Measurements from ENCODE around the gene TIAM2.
A peak's percentile ranks its signal among the peaks of the same experiment; 100 is the strongest.
"Not testable (repeated sequence)": the region's sequence is repeated elsewhere in the genome, so short reads cannot be mapped to it uniquely, and the experiment has no call there.

The TIAM2 gene

DNA sequence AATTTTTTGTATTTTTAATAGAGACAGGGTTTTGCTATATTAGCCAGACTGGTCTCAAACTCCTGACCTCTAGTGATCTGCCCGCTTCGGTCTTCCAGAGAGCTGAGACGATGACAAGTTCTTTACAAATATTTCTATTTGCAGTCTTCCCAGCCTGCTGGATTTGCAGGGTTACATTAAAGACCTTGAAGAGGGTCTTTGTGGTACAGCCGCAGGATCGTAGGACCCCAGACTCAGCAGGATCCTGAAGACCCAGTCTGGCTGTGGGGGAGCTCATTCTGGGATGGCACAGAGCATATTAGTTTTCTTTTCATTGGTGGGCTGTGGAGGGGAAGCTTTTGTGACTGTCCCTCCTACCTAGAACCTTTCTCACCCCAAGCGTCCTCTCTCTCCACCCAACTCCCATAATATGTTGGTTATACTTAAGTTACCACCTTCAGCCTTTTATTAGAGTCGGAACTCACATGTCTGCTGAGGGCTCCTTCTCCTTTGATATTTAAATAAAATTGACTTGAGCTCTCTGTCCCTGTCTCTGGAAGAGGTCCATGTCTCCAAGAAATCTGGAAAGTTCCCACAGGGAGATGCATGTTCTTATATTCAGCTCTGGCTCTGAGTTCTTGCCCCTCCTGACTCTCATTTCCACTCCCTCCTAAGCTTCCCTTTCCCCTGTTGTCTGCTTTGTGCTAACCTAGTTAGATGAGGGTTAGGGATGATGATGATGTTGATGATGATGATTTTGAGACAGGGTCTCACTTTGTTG, 72.0 kb downstream of the TIAM2 start:
- DNase-seq = no peak

- peak; percentile 86 for DNase-seq
Measured at GRCh38 chr6:155067956-155068615, 73.0 kb downstream of the TIAM2 start.

GRCh38 chr6:155069543-155069942, 74.4 kb downstream of the TIAM2 start:
- no peak for DNase-seq

- no peak for DNase-seq
Measured at GRCh38 chr6:155075930-155076695, 81.0 kb downstream of the TIAM2 start.

GRCh38 chr6:155077331-155077730, 82.2 kb downstream of the TIAM2 start:
- DNase-seq = no peak

GRCh38 chr6:155077784-155078183, 82.7 kb downstream of the TIAM2 start:
- no peak for DNase-seq

GRCh38 chr6:155078331-155078745, 83.2 kb downstream of the TIAM2 start:
- DNase-seq = peak; percentile 61

DNA sequence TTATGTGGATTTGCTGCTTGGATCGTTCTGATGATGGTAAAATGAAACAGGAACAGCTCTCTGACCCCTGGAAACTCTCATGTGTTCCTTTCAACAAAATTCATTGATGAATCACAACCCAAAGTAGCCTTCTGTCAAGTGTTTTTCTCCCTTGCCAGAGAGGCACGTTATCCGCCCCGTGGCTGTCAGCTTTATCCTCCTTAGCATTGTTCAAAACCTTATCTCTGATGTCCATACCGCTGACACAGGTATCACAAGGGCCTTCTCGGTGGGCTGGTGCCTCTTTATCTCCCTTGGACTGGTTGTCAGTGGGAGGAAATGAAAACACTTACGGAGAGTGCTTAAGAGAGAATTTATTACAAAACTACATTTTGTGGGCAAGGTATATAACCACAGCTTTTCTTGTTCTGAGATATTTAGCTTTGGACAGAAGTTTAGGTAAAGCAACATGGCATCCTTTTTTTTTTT, 84.9 kb downstream of the TIAM2 start:
- DNase-seq = no peak

- no peak for DNase-seq
Measured at GRCh38 chr6:155080881-155081845, 86.0 kb downstream of the TIAM2 start.

DNA sequence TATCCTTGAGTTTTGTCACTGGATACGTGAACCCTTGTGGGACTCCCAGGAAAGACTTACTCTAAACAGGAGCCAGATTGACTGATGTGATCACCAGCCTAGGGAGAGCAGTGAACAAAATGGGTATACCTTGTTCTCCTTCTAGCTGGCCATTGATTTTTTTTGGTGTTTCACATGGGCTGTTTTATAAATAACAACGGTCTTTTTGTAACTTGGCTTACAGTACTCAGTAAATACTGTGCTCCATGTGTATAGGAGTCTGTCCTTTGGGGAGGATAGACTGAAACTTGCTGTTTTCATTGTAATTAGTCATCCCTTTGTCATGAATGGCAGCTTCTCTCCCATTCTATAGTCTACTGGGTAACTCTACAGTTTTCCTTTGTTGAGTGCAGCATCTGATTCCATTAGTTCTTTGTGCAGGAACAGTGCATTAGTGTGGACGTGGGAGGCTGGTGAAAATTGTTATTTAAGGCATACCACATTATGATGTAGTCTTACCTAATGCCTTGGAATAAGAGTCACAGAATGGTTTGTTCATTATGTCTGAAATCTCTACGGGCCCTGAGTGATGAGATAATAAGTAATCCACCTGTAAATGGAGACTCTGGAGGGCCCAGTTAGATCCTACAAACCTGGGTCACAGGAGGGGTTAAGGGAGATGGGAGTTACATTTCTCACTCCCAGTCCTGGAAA, 89.5 kb downstream of the TIAM2 start:
- DNase-seq = no peak

DNA sequence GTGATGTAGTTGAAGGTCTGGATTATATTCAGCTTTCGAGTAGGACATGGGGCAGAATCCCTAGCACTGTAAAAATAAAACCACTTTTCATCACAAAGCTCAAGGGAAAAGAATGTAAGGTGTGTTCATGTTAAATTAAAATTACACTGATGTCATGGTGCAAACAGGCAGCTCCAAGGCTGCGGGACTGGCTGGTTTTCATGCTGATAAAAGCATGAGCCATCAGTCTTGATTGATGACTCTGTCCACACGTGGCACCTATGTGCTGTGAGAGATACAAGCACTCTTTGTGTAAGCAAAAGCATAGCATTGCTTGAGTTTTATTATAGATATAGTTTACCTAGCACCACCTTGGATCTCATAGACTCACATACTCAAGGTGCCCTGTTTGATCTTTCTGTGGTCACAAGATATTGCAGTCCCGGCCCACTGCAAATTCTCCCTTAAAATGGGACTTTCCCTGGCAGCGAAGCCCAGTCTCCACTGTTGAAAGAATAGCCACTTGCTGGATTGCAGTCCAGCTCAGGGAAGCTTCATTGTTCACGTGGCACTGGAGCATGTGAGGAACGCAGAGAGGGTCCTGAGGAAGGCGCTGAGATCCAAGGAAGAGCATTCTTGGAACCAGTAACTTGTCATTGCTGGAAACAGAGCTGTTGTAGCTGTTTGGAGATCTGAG, 90.6 kb downstream of the TIAM2 start:
- DNase-seq = no peak

DNA sequence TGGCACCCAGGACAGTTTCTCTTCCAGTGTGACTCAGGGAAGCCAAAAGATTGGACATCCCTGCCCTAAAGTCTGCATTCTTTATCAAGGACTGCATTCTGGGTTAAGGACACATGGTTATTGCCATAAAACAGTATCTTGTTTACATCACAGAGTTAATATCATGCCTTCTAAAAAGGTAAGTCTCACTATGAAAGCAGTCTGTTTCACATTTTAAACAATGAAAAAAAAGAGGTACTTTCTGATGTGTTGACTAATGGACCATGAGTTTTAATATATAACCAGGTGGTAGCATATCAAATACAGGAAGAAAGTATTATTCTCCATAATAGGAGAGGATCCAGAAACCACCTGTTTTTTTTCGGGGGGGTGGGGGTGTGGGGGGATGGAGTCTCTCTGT, 93.7 kb downstream of the TIAM2 start:
- DNase-seq = no peak

- no peak for DNase-seq
Measured at GRCh38 chr6:155089746-155090145, 94.6 kb downstream of the TIAM2 start.

GRCh38 chr6:155090166-155090565, 95.1 kb downstream of the TIAM2 start:
- no peak for DNase-seq

GRCh38 chr6:155091756-155092155, 96.6 kb downstream of the TIAM2 start:
- DNase-seq = no peak

GRCh38 chr6:155093430-155093829, 98.3 kb downstream of the TIAM2 start:
- DNase-seq = no peak

- DNase-seq = peak; percentile 68
Measured at GRCh38 chr6:155100087-155100486, 105.0 kb downstream of the TIAM2 start.

DNA sequence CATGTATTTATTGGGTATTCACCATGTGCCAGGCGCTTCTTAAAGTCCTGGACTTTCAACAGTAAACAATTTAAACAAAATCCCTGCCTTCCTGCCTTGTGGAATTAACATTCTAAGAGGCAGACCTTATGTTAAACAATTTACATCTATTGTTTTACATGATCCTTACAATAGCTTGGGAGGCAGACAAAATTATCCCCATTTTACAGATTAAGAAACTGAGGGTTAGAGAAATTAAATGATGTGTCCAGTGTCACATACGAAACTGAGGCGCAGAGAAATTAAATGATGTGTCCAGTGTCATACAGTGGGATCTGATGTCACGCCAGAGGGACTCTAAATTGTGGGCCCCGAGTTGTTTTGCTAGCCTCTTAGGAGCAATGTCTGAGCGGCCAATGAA, 105.5 kb downstream of the TIAM2 start:
- no peak for DNase-seq

- not testable (repeated sequence) for DNase-seq
Measured at GRCh38 chr6:155103083-155103645, 108.0 kb downstream of the TIAM2 start.

GRCh38 chr6:155103816-155104366, 108.8 kb downstream of the TIAM2 start:
- DNase-seq = peak; percentile 38

Measured in right hindlimb (tissue), 1 donor.